ENCODE data around the gene TSPAN5.
A peak's percentile ranks its signal among the peaks of the same experiment; 100 is the strongest.

GRCh38 chr4:98482847-98483806, 175.3 kb downstream of the TSPAN5 start:
- TF ChIP-seq TAF1 (IDR thresholded peaks at IDR 0.05; ENCODE audit: low read depth, low read length) (no peak), POLR2A (IDR thresholded peaks at IDR 0.05; ENCODE audit: low read depth, low read length) (no peak), POLR2AphosphoS5 (IDR thresholded peaks at IDR 0.05; ENCODE audit: low read depth, low read length) (no peak), PAX5 (IDR thresholded peaks at IDR 0.05; ENCODE audit: insufficient read depth, low read length, severe bottlenecking) (no peak), SPI1 (IDR thresholded peaks at IDR 0.05; ENCODE audit: low read depth, low read length) (peak; percentile 43; the same call in 1 of the 2 replicates)
